NCI-H2196 (cell line): Measurements from ENCODE around the gene ACOT4.
"Not testable (repeated sequence)": the region's sequence is repeated elsewhere in the genome, so short reads cannot be mapped to it uniquely, and the experiment has no call there.

Experiments used
- DNase-seq: peaks from one replicate; lab custom pipeline; 2025; ENCODE audit not compliant: unreplicated experiment; lab: John Stamatoyannopoulos, UW

ACOT4 gene, protein sequence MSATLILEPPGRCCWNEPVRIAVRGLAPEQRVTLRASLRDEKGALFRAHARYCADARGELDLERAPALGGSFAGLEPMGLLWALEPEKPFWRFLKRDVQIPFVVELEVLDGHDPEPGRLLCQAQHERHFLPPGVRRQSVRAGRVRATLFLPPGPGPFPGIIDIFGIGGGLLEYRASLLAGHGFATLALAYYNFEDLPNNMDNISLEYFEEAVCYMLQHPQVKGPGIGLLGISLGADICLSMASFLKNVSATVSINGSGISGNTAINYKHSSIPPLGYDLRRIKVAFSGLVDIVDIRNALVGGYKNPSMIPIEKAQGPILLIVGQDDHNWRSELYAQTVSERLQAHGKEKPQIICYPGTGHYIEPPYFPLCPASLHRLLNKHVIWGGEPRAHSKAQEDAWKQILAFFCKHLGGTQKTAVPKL

DNA sequence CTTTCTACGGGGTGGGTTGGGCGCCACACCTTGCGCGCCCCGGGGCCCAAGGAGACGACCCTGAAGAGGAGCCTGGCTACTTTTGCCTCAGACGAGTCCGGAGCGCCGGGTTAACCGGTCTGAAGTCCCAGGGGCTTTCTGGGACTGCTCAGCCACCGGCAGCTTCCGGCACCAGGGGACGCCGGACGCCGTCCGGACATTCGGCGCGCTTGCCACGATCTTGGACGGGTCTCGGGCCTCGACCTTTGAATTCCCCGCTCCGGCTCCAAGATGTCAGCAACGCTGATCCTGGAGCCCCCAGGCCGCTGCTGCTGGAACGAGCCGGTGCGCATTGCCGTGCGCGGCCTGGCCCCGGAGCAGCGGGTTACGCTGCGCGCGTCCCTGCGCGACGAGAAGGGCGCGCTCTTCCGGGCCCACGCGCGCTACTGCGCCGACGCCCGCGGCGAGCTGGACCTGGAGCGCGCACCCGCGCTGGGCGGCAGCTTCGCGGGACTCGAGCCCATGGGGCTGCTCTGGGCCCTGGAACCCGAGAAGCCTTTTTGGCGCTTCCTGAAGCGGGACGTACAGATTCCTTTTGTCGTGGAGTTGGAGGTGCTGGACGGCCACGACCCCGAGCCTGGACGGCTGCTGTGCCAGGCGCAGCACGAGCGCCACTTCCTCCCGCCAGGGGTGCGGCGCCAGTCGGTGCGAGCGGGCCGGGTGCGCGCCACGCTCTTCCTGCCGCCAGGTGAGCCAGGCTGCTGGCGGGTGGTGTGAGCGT, at the start of gene ACOT4:
Gene ACOT4 (plus strand): TSS at position 184 of the 760 bp plus-strand sequence. CDS start 87 bp downstream, at position 271.
- DNase-seq = peak; percentile 64

- not testable (repeated sequence) for DNase-seq
Observed at GRCh38 chr14:73542961-73543360, 48.7 kb upstream of the ACOT4 start.

DNA sequence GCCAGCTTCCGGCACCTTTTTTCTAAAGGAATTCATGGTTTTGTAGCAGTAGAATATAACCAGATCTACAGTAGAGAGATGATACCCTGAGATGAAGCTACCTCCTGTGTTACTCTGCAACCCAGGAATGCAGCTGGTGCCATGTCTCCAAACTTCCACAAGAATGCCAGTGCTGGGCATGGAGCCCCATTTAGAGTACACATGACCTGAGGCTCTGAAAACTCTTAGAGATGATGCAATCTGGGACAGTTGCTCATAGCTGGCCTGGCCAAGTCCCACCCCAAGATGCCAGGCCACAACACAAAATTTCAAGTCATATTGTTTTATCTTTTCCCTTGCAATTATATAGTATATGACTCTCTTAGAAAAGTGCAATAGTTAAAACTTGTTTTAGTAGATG, 46.3 kb upstream of the ACOT4 start:
- DNase-seq = not testable (repeated sequence)

DNA sequence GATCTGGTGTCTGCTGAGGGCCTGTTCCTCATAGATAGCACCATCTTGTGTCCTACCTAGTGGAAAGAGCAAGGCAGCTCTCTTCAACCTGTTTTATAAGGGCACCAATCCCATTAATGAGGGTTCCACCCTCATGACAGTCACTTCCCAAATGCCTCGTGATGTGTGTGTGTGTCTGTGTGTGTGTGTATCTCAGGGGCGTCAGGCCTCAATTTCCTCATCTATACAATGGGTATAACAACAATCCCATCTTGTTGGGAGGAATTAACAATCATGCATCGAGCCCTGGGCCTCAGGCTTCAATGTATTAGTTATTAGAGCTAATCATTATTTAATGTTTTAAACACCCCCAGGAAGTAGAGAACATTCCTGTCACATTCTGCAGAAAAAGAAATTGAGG, 42.6 kb upstream of the ACOT4 start:
- DNase-seq = not testable (repeated sequence)

DNA sequence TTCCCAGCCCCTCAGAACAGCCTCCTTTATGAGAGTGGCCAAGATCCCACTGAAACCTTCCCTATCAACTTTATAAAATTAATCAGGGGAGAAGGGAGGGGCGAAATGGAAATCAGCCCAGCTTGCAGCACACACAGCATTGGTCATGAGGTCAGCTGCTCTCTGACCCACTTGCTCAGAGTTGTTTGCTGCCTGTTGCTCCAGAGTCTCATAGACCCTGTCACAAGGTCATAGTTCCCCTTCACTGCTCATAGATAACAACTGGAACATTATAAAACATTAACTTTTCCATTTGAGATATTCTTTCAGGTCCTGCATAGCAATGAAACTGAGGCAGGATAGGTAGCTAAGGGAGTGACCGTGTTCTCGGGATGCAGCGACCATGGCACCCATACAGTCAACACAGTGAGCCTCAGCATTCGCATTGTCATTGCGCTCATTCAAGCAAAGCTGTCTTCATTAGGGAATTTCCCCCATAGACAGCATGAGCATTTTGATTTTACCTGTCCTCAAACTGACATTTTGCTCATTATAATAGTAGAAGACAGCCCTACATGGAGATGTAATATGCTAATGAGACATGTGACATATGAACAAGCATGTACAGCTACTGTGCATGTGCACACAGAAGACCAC, 41.7 kb upstream of the ACOT4 start:
- not testable (repeated sequence) for DNase-seq

- DNase-seq = no peak
Observed at GRCh38 chr14:73553845-73554244, 37.8 kb upstream of the ACOT4 start.

- DNase-seq = not testable (repeated sequence)
Observed at GRCh38 chr14:73557201-73557600, 34.5 kb upstream of the ACOT4 start.

DNA sequence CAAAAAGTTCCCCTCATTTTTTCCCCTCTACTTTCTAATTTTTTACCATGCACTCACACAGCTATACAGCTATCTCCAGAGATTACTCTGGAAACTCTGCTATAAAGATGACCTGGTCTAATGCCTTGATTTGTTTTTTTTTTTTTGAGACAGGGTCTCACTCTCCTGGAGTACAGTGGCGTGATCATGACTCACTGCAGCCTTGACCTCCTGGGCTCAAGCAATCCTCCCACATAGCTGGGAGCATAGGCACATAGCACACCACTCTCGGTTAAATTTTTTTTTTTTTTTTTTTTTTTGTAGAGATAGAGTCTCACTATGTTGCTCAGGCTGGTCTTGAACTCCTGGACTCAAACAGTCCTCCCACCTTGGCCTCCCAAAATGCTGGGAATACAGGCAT, 33.4 kb upstream of the ACOT4 start:
- not testable (repeated sequence) for DNase-seq

DNA sequence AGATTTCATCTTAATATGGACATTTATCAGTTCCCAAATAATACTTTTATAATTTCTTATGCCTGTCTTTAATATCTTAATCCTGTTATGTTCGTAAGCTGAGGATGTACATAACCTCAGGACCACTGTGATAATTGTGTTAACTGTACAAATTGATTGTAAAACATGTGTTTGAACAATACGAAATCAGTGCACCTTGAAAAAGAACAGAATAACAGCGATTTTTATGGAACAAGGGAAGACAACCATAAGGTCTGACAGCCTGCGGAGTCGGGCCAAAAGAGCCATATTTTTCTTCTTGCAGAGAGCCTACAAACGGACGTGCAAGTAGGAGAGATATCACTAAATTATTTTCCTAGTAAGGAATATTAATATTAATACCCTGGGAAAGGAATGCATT, 29.4 kb upstream of the ACOT4 start:
- not testable (repeated sequence) for DNase-seq

GRCh38 chr14:73562696-73563095, 29.0 kb upstream of the ACOT4 start:
- DNase-seq = not testable (repeated sequence)

- DNase-seq = not testable (repeated sequence)
Observed at GRCh38 chr14:73566431-73566830, 25.2 kb upstream of the ACOT4 start.

GRCh38 chr14:73566935-73567334, 24.7 kb upstream of the ACOT4 start:
- DNase-seq = not testable (repeated sequence)

DNA sequence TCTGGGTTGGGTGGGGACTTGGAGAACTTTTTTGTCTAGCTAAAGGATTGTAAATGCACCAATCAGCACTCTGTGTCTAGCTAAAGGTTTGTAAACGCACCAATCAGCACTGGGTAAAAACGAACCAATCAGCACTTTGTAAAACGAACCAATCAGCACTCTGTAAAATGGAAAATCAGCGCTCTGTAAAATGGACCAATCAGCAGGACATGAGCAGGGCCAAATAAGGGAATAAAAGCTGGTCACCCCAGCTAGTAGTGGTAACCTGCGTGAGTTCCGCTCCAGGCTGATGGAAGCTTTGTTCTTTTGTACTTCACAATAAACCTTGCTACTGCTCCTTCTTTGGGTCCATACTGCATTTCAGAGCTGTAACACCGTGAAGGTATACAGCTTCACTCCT, 24.3 kb upstream of the ACOT4 start:
- no peak for DNase-seq

- DNase-seq = no peak
Observed at GRCh38 chr14:73567951-73568885, 23.5 kb upstream of the ACOT4 start.

DNA sequence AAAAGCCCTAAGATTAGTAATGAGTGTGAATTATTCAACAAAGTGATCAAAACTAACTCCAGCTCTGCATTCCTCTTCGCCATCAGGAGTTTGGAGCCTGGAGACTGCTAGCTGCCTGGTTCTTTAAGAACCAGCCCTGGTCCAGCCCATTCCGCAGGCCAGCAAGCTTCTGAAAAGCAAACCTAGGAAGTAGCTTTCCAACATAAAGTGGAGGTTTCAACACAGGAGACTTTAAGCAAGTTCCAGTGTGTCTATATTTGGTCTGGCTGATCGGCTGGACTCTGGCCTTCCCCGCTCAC, 22.8 kb upstream of the ACOT4 start:
- DNase-seq = not testable (repeated sequence)

DNA sequence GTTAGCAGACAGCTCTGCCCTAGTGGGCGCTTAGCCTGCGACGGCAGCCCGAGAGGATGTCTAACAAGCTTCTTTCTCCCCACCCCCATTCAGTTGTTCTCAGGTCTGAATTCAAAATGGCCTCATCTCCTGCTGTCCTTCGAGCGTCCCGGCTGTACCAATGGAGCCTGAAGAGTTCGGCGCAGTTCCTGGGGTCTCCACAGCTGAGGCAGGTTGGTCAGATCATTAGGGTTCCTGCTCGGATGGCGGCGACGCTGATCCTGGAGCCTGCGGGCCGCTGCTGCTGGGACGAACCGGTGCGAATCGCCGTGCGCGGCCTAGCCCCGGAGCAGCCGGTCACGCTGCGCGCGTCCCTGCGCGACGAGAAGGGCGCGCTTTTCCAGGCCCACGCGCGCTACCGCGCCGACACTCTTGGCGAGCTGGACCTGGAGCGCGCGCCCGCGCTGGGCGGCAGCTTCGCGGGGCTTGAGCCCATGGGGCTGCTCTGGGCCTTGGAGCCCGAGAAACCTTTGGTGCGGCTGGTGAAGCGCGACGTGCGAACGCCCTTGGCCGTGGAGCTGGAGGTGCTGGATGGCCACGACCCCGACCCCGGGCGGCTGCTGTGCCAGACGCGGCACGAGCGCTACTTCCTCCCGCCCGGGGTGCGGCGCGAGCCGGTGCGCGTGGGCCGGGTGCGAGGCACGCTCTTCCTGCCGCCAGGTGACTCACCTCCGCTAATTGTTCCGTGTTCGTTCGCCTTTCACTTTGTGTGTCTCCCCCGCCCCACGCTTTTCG, 22.3 kb upstream of the ACOT4 start, which contains the start of gene ACOT2:
Gene ACOT2 (plus strand): TSS at position 29 of the 774 bp plus-strand sequence. CDS start 28 bp downstream, at position 57.
- DNase-seq = peak; percentile 83

GRCh38 chr14:73570913-73571312, 20.8 kb upstream of the ACOT4 start:
- peak; percentile 31 for DNase-seq

DNA sequence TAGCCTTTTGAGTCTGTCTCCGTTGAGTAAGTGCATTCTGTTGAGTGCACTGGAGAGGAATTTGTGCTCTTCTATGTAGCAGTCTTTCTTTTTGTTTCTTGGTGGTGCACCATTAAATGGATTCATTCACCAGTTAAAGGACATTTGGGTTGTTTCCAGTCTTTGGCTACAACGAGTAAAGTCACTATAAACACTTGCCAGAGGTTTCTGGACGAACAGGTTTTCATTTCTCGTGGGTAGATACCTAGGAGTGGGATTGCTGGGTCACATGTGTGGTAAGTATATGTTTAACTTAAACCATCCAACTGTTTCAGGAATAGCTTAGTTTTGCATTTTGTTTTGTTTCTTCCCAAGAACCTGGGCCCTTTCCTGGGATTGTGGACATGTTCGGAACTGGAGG, 18.6 kb upstream of the ACOT4 start:
- DNase-seq = not testable (repeated sequence)

DNA sequence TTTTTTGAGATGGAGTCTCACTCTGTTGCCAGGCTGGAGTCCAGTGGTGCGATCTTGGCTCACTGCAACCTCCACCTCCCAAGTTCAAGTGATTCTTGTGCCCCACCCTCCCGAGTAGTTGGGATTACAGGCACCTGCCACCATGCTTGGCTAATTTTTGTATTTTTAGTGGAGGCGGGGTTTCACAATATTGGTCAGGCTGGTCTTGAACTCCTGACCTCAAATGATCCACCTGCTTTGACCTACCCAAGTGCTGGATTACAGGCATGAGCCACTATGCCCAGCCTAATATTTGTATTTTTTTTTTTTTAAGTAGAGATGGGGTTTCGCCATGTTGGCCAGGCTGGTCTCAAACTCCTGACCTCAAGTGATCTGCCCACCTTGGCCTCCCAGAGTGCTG, 17.9 kb upstream of the ACOT4 start:
- not testable (repeated sequence) for DNase-seq

- not testable (repeated sequence) for DNase-seq
Observed at GRCh38 chr14:73574251-73574650, 17.4 kb upstream of the ACOT4 start.
